Activated effector memory CD4-positive, alpha-beta T cell treated with anti-CD3 and anti-CD28 coated beads, Interleukin-2, amount 50 U/mL, for 16 hours (primary cell): ENCODE data around the gene TMEM45A.
"Not testable (repeated sequence)": the region's sequence is repeated elsewhere in the genome, so short reads cannot be mapped to it uniquely, and the experiment has no call there.

Experiments
- DNase-seq: peaks from one replicate; pipeline ENCODE4 v3.0.0-alpha.2; 2020

TMEM45A gene

DNA sequence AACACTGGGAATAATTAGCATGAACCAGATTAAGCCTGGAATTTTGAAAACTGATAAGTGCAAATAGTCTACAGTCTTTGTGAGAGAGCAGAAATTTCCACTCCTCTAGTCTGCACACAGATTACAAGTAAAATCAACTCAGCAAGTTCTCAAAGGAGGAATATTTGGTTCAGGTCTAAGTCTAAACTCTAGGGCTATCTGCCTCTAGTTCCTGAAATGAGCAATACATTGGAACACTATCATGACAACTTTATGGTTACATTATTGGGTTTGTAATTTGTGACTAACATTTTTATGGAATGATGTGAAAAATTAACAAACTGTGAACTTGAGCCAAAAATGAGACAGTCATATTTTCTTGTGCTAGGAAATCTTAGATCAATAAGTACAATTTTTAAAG is 86.2 kb downstream of the TMEM45A start:
- no peak for DNase-seq

DNA sequence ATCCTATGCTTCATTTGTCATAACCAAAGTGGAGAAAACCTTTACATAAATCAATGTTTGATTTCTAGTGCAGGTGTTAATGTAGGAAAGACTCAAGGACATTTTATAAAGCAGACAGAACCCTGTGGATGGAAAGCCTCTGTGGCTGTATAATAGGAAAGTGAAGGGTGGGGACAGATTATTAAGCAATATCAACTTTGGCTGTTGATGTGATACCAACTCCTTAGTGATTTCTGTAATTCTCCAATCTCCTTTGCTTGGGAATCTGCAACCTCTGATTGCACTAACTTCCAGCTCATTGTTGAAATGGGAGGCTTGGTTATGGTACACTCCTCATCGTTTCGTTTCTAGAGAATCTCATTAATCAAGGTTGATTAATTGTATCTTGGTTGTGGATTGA is 87.7 kb downstream of the TMEM45A start:
- DNase-seq: no peak

DNA sequence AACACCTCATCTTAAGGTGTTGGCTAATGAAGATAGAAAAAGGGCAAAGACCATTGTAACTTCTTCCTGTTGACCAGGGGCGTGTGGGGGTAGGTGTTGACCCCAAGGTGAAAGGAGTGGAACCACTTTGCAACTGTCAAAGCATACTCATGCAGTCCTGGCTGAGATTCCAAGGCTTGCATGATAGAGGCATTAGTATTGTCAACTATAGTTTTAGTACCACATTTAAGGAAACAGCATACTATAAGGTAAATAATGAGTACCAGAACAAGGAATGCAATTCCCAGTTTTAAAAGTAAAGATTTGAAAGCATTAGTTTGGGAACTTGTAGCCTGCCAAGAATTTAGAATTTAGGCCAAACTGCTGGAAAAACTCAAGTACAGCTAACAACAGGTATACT is 89.2 kb downstream of the TMEM45A start:
- DNase-seq: no peak

DNA sequence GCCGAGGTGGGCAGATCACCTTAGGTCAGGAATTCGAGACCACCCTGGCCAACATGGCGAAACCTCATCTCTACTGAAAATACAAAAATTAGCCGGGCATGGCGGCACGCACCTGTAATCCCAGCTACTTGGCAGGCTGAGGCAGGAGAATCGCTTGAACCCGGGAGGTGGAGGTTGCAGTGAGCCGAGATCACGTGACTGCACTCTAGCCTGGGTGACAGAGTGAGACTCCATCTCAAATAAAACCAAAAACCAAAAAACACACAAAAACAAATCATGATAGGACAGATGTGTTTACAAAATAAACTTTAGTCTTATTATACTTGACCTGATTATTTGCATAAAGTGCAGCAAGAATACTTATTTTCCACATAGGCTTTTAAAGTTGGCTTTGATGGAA is 89.7 kb downstream of the TMEM45A start:
- DNase-seq: not testable (repeated sequence)

DNA sequence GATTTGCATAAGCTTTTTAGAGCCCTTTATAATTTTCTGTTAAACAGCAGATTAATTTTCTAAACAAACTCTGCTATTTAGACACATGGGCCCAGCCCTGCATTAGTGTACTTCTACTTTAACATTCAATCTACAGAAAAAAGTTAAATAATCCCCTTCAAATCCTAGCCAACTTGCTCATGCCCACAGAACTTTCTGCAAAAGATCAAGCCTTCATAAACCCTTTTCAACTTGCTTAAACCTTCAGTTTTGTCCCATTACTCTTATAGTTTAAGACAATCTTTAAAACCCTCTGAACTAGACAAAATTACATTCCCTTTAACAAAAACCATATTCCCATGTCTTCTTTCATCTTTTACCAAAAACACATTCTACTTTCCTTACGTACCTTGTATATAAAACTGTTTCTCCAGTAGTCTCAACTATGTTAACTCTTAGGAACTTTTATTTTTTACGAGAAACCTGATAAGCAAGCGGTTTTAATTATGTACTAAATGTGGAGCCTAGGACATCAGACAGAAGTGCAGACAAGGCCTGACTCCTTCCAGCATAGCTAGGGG is 91.8 kb downstream of the TMEM45A start:
- no peak for DNase-seq

DNA sequence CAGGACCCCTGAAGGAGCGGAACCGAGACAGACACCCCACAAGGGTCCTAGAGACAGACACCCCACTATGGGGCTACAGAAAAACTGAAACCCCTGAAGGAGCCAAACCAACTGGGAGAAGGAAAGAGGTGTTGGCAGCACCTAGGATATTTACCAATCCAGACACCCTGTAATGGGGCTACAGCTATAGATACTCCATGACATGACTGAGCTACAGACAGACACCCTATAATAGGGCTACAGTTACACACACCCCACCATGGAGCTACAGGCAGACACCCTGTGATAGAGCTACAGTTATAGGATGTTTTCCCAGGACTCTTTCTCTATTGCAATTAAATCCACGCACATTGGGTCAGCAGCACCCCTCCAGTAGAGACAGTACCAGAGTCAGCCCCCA is 94.4 kb downstream of the TMEM45A start:
- DNase-seq: no peak

DNA sequence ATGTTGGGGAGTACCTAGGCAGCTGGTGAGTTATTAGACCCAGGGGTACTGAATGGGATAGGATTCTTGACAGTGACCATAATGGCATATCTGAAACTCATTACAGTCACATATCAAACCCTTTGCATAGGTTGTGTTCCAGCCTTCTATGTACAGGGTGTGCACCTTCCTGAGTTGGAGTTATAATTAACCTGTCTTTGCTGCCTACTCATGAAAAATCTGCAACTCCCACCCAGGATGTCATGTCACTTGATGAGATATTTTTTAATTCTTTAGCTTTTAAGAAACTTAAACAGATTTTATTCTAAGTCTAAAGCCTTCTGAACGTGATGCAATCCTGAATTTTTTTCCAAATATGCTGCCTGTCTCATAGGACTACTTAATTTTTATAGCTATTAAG is 95.8 kb downstream of the TMEM45A start:
- DNase-seq: no peak

DNA sequence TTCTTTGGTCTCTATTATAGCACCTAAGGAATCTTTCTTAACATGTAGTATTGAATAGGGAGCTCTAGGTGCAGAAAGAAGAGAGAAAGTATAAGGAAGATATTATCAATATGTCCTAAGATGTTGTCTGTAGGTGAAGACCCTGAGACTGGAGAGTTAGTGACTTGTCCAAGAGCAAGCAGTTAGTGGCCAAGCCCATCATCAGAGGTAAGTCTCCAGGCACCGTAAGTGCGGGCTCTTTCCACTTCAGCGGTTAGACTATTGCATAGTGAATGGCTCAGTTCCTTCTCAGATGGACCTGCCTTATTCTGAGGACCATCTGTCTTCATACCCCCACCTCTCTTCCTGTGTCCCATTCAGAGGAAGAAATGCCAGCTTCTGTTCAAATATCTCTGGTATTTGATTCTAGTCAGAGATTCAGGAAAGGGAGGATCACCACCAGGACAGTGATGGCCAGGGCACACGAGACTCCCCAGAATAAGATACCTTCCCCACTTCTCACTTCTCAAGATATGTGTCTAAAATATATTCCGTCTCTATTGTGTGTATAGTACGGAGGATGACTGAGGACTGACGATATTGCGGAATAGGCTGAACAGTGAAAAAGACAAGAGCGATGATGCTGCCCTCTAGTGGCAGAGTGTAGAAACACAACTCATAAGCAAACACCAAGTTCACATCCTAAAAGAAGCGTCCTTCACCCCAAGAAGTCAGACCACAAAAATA is 97.9 kb downstream of the TMEM45A start:
- peak; percentile 78 for DNase-seq

DNA sequence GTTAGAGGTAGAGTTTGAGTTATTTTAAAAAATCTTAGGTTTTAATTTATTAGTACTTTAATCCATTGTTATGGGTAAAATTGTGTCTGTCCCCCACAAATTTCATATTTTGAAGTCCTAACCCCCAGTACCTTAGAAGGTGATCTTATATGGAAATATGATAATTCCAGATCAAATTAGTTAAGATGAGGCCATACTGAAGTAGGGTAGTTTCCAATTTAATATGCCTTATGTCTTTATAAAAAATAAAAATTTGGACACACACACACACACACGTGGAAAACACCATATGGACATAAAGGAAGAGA is 98.4 kb downstream of the TMEM45A start:
- DNase-seq: no peak

DNA sequence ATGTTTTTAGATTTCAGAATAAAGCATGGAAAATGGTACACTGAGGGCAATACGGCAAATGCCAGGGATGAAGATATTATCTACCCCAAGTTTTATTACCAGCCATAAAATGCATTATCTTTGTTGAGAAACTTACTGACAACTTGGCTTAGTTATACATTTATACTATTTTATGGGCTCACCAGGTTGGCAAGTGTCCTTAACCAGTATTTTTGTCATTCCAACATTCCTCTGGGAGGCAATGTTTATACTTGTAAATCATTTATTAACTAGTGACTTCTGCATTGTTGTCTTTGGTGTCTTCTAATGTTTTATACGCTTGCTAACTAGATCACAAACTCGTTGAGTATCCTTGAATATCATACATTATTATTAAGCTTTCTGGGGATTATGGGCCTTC is 99.0 kb downstream of the TMEM45A start:
- DNase-seq: no peak

DNA sequence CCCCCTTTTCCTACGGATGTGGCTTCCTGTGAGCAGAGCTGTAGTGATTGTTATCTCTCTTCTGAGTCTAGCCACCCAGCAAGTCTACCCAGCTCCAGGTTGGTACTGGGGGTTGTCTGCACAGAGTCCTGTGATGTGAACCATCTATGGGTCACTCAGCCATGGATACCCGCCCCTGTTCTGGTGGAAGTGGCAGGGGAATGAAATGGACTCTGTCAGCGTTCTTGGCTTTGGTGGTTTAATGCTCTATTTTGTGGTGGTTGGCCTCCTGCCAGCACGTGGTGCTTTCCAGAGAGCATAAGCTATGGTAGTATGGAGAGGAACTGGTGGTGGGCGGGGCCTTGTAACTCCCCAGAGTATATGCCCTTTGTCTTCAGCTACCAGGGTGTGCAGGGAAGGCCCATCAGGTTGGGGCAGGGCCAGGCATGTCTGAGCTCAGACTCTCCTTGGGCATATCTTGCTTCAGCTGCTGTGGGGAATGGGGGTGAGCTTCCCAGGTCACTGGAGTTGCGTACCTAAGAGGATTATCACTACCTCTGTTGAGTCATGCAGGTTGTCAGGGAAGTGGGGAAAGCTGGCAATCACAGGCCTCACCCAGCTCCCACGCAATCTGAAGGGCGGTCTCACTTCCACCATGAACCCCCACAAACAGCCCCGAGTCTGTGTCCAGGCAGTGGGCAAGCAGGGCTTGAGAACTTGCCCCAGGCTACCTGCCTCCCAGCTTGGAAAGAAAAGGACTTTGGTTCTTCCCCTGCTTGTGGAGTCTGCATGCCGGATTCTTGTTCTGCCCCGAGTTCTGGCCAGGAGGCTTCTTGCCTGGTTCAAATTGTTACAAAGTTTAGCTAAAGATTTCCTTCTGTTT is 108.0 kb downstream of the TMEM45A start:
- no peak for DNase-seq

DNA sequence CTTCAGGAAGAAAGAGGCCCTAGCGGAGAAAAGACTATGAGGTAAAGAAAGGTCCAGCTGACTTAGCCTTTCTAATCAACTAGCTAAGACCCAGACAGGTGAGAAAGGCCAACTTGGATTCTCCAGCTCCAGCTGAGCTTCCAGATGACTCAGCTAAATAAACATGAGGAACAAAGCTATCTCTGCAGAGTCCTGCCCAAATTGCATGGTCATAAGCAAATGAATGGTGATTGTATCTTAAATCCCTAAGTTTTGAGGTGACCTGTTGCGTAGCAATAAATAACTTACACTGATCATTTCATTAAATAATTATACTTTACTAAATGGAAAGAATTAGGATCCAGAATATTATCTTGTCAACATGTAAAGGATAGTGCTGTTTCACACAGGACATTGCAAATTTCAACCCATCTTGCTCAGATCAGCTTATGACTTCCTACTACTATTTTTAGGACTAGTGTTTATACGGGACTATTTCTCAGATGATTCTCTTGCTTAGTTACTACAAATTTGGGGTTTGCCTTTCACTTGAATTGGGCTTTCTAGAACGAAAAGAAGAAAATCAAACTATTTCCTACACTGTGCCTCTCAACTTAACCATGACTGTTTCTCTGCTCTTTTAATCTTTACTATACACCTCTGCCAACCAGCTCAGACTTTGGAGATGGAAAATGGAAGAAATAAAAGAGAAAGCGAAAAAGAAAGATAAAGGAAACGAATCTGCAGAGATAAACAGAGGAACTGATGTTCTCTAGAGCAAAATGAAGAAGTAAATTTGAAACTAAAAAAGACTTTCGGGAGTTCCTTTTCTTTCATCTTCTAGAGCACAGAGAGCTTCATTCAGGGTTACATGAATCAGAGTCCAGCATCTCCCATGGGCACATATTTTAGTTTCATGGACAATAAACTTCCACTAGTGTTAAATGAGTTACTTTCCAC is 110.4 kb downstream of the TMEM45A start:
- DNase-seq: no peak

DNA sequence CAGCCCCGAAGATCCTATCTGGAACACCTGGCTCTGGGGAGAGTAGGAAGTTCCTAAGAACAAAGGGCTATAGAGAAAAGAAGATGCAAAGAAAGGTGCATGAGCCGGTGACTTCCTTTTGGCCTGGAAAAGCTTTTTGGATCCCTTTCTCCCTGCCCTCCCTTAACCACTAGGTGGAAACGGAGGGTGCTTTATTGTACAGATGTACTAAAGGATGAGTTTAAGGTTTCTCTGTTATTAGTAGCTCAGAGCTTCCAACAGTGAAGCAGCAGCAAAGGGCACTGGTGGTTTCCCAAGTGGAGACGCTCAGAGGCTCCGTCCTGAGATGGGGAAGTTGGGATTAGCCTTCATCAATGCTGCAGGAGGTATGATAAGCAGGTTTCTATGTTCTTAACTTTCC is 111.0 kb downstream of the TMEM45A start:
- no peak for DNase-seq

DNA sequence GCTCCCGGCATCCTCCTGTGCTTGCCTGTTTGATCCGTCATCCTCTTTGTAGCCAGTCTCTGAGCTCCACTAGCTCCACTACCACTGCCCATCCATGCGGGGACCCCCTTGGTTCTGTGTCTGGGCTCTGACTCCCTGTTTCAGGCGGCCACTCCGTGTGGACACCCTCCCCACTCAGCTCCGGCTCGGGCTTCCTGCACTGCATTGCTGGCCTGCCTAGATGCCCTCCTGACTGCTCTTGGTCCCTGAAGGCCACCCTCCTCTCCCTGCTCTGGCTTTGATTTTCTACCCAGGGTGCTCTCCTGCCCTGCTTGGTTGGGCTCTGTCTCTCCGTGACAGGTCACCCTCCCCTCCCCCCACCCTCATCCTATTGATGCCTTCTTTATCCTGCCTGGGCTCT is 112.9 kb downstream of the TMEM45A start:
- DNase-seq: no peak

DNA sequence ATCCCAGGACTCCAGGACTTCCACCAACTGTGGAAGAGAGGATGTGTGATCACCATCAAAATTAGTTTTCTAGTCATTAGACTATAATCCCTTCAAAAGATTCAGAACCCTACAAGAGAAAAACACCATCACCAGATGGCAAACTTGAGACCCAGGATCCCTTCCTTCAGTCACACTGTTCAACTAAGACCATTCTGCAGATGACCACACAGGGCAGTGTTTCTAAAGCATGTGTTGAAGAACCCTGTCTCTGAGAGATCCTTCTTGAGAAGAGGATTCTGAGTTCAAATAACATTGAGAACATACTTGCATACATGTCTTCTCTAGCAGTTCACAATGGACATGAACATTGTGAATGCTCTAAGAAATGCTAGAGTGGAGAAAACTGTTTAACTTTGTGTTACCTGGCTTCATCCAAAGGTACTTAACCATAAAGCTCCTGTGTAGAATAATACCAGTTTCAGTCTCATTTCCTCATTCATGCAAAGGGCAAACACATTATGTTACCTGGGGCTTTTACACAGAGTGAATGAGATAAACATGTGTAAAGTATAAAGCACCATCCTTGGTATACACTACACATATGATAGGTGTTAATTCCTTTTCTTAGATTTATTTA is 114.6 kb downstream of the TMEM45A start:
- no peak for DNase-seq

DNA sequence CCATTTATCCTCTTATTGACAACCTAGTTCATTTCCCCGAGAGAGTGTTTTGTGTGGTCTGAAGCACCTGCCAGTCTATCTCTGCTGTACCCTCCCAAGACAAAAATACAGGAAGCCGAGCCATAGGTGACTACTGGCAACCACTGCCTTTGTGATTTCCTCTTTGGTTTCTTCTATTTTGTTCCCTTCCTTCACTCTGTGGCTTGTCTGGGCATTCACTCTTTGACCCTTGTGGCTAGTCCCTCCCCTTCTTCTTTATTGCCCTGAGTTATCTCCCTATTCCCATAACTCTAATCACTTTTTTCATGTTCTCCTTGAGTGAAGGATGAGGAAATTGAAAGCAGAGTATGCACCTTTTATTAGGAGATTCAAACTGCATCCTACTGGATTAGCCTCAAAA is 116.9 kb downstream of the TMEM45A start, which contains the start of gene ADGRG7:
ADGRG7 (plus strand) TSS at position 297 of the 400 bp plus-strand sequence. CDS start 256 bp downstream, outside the sequence.
- DNase-seq: no peak

DNA sequence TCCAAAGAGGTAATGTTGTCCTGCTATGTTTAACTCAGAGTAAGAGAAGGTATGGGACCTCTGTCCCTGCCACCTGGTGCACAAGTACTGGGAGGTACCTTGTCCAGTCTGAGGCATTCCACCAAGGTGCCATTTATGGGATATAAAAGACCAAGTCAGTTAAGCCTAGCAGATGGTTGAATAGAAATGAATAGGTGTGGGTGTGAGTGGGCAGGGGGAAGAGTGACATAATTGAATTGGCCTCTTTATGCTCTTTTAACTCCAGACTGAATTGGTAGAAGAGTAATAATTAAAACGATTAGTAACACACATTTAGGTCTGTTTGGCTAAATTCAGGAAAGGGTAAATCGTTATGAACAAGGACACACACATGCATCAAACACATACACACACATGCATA is 117.5 kb downstream of the TMEM45A start:
- no peak for DNase-seq

DNA sequence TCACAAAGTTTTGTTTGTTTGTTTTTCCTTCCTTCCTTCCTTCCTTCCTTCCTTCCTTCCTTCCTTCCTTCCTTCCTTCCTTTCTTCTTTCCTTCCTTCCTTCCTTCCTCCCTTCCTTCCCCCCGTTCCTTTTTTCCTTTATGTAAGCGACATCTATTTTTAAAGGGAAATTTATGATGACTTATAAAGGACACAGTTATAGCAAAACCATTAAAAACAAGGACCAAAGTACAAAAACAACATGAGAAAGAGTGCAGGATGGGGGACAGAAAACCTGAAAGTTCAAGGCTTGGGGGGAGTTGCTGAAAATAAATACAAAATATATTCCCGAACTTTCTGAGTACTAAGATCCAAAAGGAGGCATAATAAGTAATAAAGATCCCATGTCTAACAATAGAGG is 118.8 kb downstream of the TMEM45A start:
- no peak for DNase-seq

DNA sequence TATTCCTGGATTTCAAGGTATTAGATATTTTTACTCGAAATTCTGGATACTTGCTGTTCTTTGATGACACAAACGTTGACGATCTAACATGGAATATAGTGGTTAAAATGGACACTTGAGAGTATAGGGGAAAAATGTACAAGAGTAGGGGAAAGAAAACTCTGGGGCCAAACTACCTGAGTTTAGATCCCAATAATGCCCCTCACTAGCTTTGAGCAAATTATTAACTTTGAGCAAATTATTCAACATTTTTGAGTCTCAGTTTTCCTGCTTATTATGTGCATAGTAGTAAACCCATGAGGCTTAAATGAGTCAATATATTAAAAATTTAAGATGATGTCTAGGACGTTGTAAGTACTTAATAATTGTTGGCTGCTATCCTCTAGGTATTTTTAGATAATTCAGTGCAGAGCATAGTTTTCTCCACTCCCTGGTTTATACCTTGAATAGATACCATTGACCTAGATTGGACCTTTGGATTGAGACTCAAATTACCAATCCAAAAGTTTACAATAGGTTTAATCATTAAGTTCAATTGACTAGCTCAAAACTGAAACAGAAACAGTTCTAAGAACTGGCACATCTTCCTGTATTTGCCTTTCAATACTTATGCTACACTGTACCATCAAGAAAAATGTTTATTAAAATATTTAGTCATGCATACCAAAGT is 121.4 kb downstream of the TMEM45A start:
- no peak for DNase-seq

DNA sequence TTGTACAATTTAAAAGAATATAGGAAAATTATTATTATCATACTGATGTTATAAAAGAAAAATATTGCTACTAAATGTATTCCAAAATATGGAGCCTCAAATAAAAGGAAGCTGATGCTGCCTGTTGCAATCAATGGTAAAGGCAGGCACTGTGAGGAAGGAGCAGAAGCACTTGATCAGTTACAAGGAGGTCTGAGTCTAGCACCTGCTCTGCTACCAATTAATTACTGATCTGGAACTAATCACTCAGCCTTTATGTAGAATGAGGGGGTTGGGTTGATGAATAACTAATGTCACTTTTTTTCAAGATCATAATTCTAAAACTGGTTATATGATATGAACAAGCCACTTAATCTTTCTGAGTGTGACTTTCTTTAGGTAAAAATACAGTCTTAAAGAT is 122.5 kb downstream of the TMEM45A start:
- DNase-seq: no peak

DNA sequence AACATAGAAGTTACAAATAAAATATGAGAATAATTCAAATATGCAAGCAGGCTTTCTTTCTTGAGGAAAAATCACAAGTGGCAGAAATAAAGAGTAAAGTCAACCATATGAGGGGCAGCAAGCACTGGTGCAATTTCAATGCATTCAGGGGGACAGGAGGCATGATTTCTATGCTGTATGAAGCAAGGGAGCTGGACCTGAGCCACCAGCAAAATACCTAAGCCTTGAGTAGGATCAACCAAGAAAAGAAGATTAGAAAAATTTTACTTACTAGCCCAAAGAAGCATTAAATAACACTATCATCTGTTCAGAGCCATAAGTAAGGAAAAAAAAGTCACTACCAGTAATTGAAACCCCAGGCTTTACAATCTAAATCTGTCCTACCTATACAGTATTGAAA is 123.3 kb downstream of the TMEM45A start:
- no peak for DNase-seq

DNA sequence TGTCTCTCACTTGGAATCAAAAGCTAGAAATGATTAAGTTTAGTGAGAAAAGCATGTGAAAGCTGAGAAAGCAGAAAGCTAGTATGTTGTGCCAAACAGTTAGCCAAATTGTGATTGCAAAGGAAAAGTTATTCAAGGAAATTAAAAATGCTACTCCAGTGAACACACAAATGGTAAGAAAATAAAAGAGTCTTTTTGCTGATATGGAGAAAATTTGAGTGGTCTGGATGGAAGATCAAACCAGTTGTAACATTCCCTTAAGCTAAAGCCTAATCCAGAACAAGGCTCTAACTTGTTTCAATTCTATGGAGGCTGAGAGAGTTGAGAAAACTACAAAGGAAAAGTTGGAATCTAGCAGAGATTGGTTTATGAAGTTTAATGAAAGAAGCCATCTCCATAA is 128.8 kb downstream of the TMEM45A start:
- DNase-seq: no peak
